Activated gamma-delta T cell treated with Interleukin-2 at 50 U/mL for 16 hours (primary cell): ENCODE measurements around the gene ARID1A.
"Not testable (repeated sequence)": the region's sequence is repeated elsewhere in the genome, so short reads cannot be mapped to it uniquely, and the experiment has no call there.

Experiments
- DNase-seq: peaks from one replicate; pipeline ENCODE4 v3.0.0-alpha.2; 2020

Gene ARID1A

GRCh38 chr1:26695356-26696118 lies at the start of gene ARID1A:
ARID1A (plus strand) TSS chr1:26696015; CDS start chr1:26696404, 389 bp downstream.
- DNase-seq, result peak; percentile 93

- DNase-seq, result no peak
Observed at GRCh38 chr1:26664802-26665201, 31.0 kb upstream of the ARID1A start.

GRCh38 chr1:26666855-26667254 lies 29.0 kb upstream of the ARID1A start:
- DNase-seq, result no peak

- DNase-seq, result not testable (repeated sequence)
Observed at GRCh38 chr1:26668106-26668786, 27.6 kb upstream of the ARID1A start.

- peak; percentile 46 for DNase-seq
Observed at GRCh38 chr1:26677306-26678115, 18.3 kb upstream of the ARID1A start.

GRCh38 chr1:26684763-26685508 lies 10.9 kb upstream of the ARID1A start:
- DNase-seq, result no peak

GRCh38 chr1:26686795-26687194 lies 9.0 kb upstream of the ARID1A start:
- no peak for DNase-seq

- DNase-seq, result no peak
Observed at GRCh38 chr1:26689504-26689903, 6.3 kb upstream of the ARID1A start.

GRCh38 chr1:26690157-26690556 lies 5.7 kb upstream of the ARID1A start:
- DNase-seq, result no peak

- DNase-seq, result no peak
Observed at GRCh38 chr1:26690576-26691031, 5.2 kb upstream of the ARID1A start.

GRCh38 chr1:26692211-26692792 lies 3.5 kb upstream of the ARID1A start:
- peak; percentile 80 for DNase-seq

- peak; percentile 83 for DNase-seq
Observed at GRCh38 chr1:26692793-26693490, 2.9 kb upstream of the ARID1A start.

- no peak for DNase-seq
Observed at GRCh38 chr1:26693599-26694572, 1.9 kb upstream of the ARID1A start.

- no peak for DNase-seq
Observed at GRCh38 chr1:26694638-26695355, 1.0 kb upstream of the ARID1A start.

- DNase-seq, result peak; percentile 30
Observed at GRCh38 chr1:26696119-26696653, 371 bp downstream of the ARID1A start.

- peak; percentile 67 for DNase-seq
Observed at GRCh38 chr1:26696654-26697430, 1.0 kb downstream of the ARID1A start.

GRCh38 chr1:26697431-26697977 lies 1.7 kb downstream of the ARID1A start:
- DNase-seq, result peak; percentile 22
